Lower leg skin (tissue), 3 donors: Measurements from ENCODE around the gene WNK4.

Experiments used
- POLR2A ChIP-seq, 2 donors: fragments of 450-650 bp; IDR thresholded peaks; one replicate each; pipeline ENCODE4 v1.6.1; 2016 to 2017; ENCODE audit warnings: antibody characterized with exemption in 2 of 2, mild to moderate bottlenecking in 1 of 2, moderate library complexity in 1 of 2
- TF ChIP-seq, protein P1 (sequence below), 3 donors: fragments of 450-650 bp; IDR thresholded peaks; one replicate each; pipeline ENCODE4 v1.5.1; 2016; ENCODE audit warnings: antibody characterized with exemption in 3 of 3, mild to moderate bottlenecking in 3 of 3, moderate library complexity in 2 of 3

DNA sequence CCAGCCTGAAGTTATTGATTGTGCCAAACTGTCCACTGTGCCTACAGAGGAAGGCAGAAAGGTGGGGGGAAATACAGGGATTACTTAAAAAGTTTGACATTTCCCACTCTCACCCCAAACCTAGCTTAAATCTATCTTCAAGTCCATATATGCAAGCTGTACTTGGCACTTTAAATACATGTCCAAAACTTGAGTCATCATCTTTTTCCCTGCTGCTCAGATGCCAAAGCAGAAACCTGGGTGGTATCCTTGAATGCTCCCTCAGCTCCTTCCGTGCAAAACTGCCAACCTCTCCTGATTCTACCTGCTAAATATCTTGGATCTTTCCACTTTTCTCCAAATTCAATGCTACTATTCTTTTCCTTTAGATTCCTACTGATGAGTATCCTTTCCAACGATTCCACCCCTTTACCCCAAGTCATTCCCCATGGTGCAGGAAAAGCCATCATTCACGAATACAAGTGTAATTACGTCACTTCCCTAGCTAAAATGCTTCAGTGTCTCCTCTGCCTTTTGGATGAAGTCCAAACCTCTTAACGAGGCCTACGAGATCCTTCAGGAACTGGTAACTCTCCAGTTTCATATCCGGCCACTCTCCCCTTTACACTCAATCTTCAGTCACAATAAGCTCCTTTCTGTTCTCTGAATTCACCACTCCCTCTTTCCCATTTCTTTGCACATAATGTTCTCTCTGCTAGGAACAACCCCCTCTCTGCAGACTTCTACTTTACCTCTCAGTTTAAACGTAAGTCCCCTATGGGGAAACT is 34.4 kb downstream of the WNK4 start:
- TF ChIP-seq, protein P1, sequence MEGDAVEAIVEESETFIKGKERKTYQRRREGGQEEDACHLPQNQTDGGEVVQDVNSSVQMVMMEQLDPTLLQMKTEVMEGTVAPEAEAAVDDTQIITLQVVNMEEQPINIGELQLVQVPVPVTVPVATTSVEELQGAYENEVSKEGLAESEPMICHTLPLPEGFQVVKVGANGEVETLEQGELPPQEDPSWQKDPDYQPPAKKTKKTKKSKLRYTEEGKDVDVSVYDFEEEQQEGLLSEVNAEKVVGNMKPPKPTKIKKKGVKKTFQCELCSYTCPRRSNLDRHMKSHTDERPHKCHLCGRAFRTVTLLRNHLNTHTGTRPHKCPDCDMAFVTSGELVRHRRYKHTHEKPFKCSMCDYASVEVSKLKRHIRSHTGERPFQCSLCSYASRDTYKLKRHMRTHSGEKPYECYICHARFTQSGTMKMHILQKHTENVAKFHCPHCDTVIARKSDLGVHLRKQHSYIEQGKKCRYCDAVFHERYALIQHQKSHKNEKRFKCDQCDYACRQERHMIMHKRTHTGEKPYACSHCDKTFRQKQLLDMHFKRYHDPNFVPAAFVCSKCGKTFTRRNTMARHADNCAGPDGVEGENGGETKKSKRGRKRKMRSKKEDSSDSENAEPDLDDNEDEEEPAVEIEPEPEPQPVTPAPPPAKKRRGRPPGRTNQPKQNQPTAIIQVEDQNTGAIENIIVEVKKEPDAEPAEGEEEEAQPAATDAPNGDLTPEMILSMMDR (IDR thresholded peaks at IDR 0.05) = no peak
- TF ChIP-seq POLR2A (IDR thresholded peaks at IDR 0.05) = no peak
